Putamen (tissue), 1 donor: ENCODE measurements around the gene GLRB.
"Not testable (repeated sequence)": the region's sequence is repeated elsewhere in the genome, so short reads cannot be mapped to it uniquely, and the experiment has no call there.

Experiments
- DNase-seq: peaks from one replicate; pipeline ENCODE4 v3.0.0-alpha.2; 2016; ENCODE audit warnings: low spot score

Gene GLRB

GRCh38 chr4:157128395-157128794 is 52.4 kb downstream of the GLRB start:
- peak; percentile 7 for DNase-seq

GRCh38 chr4:157141976-157142375 is 66.0 kb downstream of the GLRB start:
- DNase-seq = no peak

- no peak for DNase-seq
Observed at GRCh38 chr4:157143369-157143768, 67.4 kb downstream of the GLRB start.

GRCh38 chr4:157151711-157152110 is 75.8 kb downstream of the GLRB start:
- no peak for DNase-seq

- DNase-seq = no peak
Observed at GRCh38 chr4:157165935-157166610, 90.1 kb downstream of the GLRB start.

DNA sequence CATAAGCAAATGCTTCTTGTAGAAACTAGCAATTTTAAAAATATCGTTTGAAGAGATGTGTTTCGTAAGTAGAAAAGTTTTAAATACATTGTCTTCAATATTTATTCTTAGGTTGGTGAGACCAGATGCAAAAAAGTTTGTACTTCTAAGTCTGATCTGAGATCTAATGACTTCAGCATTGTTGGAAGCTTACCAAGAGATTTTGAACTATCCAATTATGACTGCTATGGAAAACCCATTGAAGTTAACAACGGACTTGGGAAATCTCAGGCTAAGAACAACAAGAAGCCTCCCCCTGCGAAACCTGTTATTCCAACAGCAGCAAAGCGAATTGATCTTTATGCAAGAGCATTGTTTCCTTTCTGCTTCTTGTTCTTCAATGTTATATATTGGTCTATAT is 94.4 kb downstream of the GLRB start:
- no peak for DNase-seq

GRCh38 chr4:157172011-157172410 is 96.1 kb downstream of the GLRB start:
- DNase-seq = no peak

DNA sequence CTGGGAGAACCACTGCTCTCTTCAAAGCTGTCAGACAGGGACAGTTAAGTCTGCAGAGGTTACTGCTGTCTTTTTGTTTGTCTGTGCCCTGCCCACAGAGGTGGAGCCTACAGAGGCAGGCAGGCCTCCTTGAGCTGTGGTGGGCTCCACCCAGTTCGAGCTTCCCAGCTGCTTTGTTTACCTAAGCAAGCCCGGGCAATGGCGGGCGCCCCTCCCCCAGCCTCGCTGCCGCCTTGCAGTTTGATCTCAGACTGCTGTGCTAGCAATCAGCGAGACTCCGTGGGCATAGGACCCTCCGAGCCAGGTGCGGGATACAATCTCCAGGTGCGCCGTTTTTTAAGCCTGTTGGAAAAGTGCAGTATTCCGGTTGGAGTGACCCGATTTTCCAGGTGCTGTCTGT is 104.3 kb downstream of the GLRB start:
- not testable (repeated sequence) for DNase-seq

- DNase-seq = no peak
Observed at GRCh38 chr4:157184300-157184699, 108.3 kb downstream of the GLRB start.

DNA sequence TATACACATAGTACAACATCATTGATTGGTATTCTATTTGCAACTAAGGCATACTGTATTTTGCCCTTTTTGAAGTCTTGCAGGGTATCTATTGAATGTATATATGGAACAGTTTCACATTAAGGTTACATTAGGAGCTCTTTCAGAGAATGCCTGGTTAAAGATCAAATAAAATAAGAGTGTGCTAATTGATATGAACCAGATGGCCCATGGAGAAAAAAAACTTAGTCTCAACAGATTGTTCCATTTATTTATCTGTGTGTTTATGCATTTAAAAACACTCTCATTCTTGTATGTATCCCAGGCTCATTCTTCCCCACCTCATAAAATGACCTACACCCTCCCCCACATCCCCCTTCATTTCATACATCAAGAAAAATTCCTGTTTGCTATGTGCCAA is 109.4 kb downstream of the GLRB start:
- no peak for DNase-seq

DNA sequence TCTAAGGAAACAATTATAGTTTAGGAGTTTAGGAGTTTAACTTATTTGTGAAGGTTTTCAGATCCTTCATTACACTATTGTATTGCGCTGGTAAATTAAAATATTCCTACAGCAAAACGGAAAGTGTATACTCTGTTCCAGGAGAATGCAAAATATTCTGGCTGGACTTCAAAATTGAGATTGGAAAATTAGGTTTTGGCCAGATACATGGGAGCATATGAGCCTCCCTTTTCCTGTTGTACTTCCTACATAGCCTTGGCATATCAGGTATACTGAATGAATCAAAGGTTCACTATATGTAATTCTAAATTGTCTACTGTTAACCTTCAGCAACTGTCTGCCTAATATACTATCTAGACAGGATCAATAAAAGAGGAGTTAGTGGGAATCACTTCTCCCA is 119.4 kb downstream of the GLRB start:
- DNase-seq = no peak

- no peak for DNase-seq
Observed at GRCh38 chr4:157196046-157196445, 120.1 kb downstream of the GLRB start.

DNA sequence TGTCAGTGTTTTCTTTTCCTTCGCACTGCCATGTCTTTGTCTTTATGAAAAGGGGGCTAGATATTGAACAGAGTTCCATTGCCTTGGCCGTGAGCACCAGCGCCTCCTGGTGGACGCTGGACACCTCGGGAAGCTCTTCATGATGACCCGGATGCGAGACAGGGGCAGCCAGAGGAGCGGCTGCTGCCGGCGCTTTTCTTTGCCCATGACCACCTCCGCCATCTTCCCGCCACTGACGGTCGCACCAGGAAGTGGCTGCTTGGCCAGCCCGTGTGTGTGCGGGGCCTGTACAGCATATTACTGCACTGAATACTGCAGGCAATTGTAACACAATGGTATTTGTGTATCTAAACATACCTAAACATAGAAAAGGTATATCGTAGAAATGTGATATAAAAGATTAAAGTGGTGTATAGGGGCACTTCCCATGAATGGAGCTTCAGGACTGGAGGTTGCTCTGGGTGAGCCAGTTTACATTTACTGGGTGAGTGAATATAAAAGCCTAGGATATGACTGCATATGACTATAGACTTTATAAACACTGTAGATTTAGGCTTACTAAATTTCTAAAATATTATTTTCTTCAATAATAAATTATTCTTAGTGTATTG is 128.8 kb downstream of the GLRB start:
- no peak for DNase-seq

GRCh38 chr4:157217708-157218107 is 141.8 kb downstream of the GLRB start:
- no peak for DNase-seq

- no peak for DNase-seq
Observed at GRCh38 chr4:157219711-157220370, 143.9 kb downstream of the GLRB start.

- DNase-seq = peak; percentile 90
Observed at GRCh38 chr4:157220371-157220881, 144.5 kb downstream of the GLRB start, which contains the start of gene GRIA2. TSS of gene GRIA2 (plus strand) at chr4:157220728. CDS start at chr4:157221043, 315 bp downstream.

DNA sequence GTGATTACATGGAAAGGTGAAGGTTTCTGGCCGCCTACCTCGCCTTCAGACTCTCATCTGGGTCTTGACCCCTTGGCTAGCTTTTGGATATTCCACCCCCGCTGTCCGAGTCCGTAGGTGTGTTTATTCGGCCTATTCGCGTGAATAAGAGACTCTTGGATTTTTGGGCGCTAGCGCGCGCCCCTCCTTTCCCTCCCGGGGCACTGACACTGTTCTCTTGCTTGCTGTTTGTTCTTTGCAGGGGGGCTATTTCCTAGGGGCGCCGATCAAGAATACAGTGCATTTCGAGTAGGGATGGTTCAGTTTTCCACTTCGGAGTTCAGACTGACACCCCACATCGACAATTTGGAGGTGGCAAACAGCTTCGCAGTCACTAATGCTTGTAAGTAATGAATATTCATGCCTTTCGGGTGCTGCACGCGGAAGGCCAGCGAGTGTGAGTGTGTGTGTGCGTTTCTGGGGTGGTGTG is 145.5 kb downstream of the GLRB start:
- DNase-seq = no peak
